CD4-positive, alpha-beta T cell treated with Interleukin-6 at 100 ng/mL for 8 hours (primary cell): ENCODE measurements around the gene RPUSD3.
A peak's percentile ranks its signal among the peaks of the same experiment; 100 is the strongest.

Experiments
- DNase-seq: peaks from one replicate; pipeline ENCODE4 v3.0.0-alpha.2; 2020; ENCODE audit warnings: mixed read lengths, low spot score

Gene RPUSD3

DNA sequence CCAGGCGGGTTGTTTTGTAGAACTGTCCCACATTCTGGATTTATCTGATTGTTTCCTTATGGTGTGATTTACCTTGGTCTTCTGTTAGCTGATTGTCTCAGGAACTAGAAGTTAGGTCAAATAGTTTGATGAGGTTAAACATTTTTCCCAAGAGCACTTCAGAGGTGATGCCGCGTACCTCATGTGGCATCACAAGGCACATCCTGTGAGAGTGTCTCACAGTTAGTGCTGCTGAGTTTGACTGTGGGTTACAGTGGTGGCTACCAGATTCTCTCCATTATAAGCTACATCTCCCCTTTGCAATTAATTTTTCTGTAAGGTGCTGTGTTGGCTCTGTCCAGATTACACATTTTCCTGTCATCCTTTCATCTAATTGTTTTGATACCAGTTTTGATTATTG lies 12.6 kb downstream of the RPUSD3 start:
- no peak for DNase-seq

GRCh38 chr3:9828801-9829755 lies 14.7 kb downstream of the RPUSD3 start:
- DNase-seq: no peak

- DNase-seq: no peak
These were observed 16.8 kb downstream of the RPUSD3 start for GRCh38 chr3:9826815-9827573.

GRCh38 chr3:9825451-9826040 lies 18.3 kb downstream of the RPUSD3 start:
- no peak for DNase-seq

GRCh38 chr3:9820946-9821345 lies 22.9 kb downstream of the RPUSD3 start:
- no peak for DNase-seq

GRCh38 chr3:9820543-9820942 lies 23.3 kb downstream of the RPUSD3 start:
- DNase-seq: no peak

GRCh38 chr3:9818666-9819335 lies 25.0 kb downstream of the RPUSD3 start:
- DNase-seq: no peak

GRCh38 chr3:9817436-9817835 lies 26.4 kb downstream of the RPUSD3 start:
- DNase-seq: no peak

GRCh38 chr3:9815986-9816385 lies 27.8 kb downstream of the RPUSD3 start:
- no peak for DNase-seq

DNA sequence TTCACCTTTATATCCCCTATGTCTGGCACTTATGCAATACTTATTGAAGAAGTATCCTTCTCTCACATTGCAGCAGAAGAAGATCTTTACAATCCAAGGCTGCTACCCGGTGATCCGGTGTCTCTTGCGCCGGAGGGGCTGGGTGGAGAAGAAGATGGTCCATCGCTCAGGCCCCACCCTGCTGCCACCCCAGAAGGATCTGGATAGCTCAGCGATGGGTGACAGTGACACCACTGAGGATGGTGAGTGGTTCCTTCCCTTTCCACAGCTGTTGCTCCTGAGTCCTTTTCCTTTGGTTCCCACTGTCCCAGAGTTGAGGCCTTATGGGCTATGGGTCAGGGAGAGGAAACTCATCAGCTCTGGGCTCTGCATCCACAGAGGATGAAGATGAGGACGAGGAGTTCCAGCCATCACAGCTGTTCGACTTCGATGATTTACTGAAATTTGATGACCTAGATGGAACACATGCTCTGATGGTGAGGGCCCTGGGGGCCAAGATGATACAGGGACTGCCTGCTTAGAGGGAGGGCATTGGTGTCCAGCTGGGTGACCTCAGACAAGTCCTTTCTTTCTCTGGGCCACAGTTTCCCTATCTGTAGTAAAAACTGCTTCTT lies 30.8 kb downstream of the RPUSD3 start:
- no peak for DNase-seq

GRCh38 chr3:9810846-9811245 lies 33.0 kb downstream of the RPUSD3 start:
- DNase-seq: no peak

DNA sequence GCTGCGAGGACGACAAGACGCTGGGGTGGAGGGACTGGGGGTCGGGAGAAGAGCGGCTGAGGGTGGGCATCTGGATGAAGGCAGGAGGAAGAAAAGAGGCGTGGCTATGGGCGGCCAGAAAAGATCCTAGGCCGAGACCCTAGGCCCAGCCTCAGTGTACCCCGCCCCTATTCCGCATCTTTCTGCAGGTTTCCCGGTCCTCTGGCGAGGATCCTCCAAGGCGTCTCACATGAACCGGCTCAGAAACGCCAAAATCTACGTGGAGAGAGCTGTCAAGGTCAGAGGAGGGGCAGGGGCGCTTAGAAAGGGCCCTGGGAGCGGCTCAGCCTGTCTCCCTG lies 33.4 kb downstream of the RPUSD3 start:
- no peak for DNase-seq

- DNase-seq: peak; percentile 37
These were observed 34.0 kb downstream of the RPUSD3 start, which contains the start of gene TTLL3 for GRCh38 chr3:9809615-9810432. TSS of gene TTLL3 (plus strand) at chr3:9810262. CDS start at chr3:9810662, 400 bp downstream.

DNA sequence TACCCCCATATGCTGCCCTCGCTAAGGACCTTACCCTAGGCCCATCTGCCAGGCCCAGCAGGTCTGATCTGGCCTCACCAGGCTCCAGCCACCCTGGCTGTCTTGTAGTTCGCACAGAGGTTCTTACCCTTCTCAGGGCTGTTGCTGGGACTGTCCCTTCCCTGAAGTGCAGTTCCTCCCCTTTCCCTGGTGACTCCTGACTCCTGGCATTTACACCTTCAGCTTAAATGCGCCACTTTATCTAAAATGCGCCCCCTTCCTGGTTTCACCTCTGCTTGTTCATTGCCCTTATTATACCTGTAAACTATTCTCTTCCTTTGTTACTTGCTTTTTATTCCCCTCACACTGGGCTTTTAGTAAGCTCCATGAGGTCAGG lies 34.6 kb downstream of the RPUSD3 start:
- DNase-seq: no peak

DNA sequence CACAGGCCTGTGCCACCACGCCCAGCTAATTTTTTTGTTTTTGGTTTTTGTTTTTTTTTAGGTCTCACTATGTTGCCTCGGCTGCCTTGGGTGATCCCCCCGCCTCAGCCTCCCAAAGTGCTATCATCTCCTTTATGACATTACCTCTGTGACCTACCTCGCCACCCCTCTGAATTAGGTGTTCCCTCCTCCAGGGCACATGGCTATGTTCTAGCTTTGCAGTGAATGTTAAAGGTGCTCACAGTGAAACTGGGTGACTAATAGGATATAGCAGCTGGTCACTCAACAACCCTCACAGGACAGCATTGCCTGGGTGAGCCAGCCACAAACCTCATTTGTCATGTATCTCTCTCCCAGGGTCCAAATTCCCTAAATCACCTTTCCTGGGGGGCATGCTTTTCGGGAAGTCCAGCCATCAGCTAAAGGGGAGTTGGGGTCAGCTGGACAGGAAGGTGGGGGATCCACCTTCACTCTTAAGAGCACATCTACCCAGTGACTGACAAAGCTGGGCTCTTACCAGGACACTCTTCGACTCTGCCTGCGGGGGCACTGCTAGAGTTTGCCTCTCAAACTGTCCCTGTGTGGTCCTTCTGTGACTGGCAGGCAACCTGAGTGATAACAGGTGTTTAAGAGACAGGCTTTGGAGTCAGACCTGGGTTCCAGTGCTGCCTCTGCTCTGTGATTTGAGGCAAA lies 35.3 kb downstream of the RPUSD3 start:
- peak; percentile 54 for DNase-seq

GRCh38 chr3:9807981-9808344 lies 35.8 kb downstream of the RPUSD3 start:
- DNase-seq: no peak

GRCh38 chr3:9806688-9807589 lies 36.9 kb downstream of the RPUSD3 start:
- no peak for DNase-seq

GRCh38 chr3:9806137-9806536 lies 37.7 kb downstream of the RPUSD3 start:
- no peak for DNase-seq

DNA sequence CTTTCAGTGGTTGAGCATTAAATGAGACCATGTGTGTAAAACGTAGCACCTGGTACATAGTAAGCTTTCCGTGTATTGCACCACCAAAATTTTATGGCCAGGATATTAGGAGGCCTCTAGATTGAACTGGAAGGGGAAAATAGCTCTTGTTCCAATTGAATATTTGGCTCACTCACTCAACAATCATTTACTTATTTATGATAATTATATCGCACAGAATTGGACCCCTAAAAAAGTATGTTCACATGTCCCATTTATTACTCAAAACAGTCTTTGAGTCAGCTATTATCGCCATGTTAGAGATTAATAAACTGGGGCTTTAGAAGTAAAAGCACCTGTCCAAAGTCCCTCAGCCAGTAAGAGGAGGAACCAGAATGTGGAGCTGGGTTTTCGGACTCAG lies 38.8 kb downstream of the RPUSD3 start:
- DNase-seq: no peak
